B cell (primary cell): ENCODE results near the gene CCDC57.

Experiments
- CTCF ChIP-seq: fragments of 200-600 bp; IDR thresholded peaks from one replicate; pipeline ENCODE4 v1.8.0; 2022; ENCODE audit warnings: antibody characterized with exemption, mild to moderate bottlenecking
- EZH2 ChIP-seq: IDR thresholded peaks from 2 replicates; pipeline ENCODE4 v1.6.1; 2012; ENCODE audit warnings: borderline replicate concordance, low read depth, mild to moderate bottlenecking, moderate library complexity, low read length; ENCODE audit not compliant: insufficient read depth, poor library complexity, severe bottlenecking

- no peak for TF ChIP-seq CTCF
- TF ChIP-seq EZH2, result no peak
Observed at GRCh38 chr17:82218349-82219075, 5.9 kb upstream of the CCDC57 start.
